Right ventricle myocardium inferior (tissue), 1 donor: ENCODE measurements around the gene SLCO3A1. TPM values are rescaled to one million over a fixed set of nuclear protein-coding genes. Genes with fewer than 3 reads are reported as not detected.

Source experiments
- ATAC-seq: fragments of 200-7000 bp; cut with Tn5 transposase; one replicate; pipeline ENCODE4 v1.9.1; 2020; ENCODE audit warnings: mild to moderate bottlenecking, moderate library complexity
- DNase-seq: peaks from one replicate; pipeline ENCODE4 v3.0.0; 2021; ENCODE audit errors: missing footprints
- intact Hi-C: fragments of 100-400 bp; cut with DNase I; formaldehyde crosslinking; loops from one replicate; pipeline ENCODE4 v1.11.0; 2022
- total RNA-seq: library from RNA; stranded (reverse); fragmentation: NEBNext Ultra II Directional; extraction: Animal tissue kit (Norgen Biotek cat#: 25700); gene quantifications from one replicate; pipeline ENCODE4 v1.2.1, GENCODE V29; 2021
- donor health status: DM: no; HTN: yes; CAD: no; lungs with severe emphysema.

The SLCO3A1 gene
- total RNA-seq, 1 donor from 2014 or later, result 45.9 TPM

DNA sequence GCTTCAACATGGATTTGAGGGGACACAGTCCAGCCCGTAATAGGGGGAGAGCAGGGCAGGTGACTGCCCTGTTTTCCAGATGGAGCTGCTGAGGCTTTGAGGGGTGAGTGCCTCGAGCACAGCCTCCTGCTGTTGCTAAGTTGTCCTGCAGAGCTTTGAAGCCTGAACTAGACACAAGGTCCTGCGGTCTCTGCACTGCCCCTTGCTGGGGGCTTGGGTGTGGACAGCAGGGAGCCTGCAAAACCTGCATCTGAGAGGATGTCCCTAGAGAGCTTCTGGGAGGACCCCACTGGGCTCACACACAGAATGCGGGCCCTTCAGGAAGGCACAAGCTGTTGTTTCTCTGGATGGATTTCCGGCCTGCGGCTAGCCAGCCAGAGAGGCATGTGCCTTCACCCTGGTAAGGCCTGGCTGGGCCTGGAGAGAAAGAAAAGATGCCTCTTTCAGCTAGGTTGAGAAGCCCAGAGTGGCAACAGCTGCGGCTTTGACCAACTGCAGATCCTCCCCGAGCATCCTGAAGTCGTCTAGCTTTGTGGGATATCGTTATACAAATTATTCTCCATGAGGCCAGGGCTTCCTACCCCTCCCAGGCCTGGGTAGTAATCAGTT, 226.2 kb downstream of the SLCO3A1 start:
- intact Hi-C loops, result loop anchor here (10.0 kb wide), 1 partner anchor 545 kb away; no protein-coding TSS in a partner anchor
- DNase-seq (no peak), ATAC-seq (no peak)

DNA sequence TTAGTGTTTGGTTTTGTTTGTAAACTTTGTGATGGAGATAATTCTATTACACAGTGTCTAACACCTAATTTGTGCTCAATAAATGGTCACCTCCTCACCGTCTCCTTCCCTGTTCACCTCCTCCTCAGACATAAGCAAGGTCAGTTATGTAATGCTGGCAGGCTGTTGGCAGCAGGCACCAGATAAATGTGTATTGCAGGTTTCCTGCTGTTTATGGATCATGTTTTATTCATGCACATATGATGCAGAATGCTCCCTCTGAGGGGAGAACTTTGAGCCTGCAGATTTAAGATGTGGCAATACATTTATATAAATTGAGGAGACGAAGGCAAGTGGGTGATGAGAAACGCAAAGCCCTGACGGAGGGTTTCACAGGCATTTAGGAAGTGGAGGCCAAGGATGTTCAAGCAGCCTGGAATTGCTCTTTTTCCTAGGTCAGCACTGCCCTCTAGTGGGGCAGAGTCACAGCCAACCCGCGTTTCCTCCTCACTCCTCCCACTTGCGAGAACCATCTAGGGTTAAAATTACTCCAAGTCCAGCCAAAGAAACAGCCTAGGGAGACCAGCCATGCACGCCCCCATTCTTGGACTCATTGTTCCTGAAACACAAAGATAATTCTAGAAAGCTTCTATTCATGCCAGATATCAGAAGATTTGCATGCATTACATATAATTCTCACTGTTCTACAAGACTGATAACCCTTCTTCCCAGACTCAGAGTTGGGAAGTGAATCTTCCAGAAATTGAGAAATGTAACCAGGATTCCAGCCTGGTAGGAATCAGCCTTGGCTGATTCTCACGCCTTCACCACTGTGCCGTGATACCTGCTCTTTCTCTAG, 228.7 kb downstream of the SLCO3A1 start:
- ATAC-seq (peak; percentile 78), DNase-seq (no peak)

DNA sequence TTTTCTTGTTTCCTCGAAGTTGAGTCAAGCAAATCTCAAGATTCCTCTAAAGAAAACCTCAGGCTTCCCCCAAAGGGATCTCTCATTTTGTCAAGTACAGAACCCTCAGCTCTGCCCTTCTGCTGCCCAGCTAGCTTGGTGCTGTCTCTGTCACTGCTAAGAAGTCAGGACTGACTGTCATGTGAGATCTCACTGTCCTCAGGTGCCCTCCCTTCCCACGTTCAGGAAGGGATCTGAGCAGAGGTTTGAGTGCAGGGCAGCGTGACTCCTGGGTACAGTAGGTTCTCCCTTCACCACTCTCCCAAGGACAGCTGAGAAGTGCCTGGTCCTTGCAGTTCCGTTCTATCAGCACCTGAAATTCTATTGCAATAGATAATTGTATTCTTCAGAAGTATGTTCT, 229.7 kb downstream of the SLCO3A1 start:
- intact Hi-C loops, result loop anchor here (2.0 to 10.0 kb wide), 2 partner anchors 376 to 548 kb away; no protein-coding TSS in a partner anchor
- peak; percentile 79 for ATAC-seq
- no peak for DNase-seq

More for the DNA sequence above, 228.7 kb downstream of the SLCO3A1 start:
- intact Hi-C loops, result loop anchor here (2.0 to 10.0 kb wide), 2 partner anchors 375 to 547 kb away; no protein-coding TSS in a partner anchor

DNA sequence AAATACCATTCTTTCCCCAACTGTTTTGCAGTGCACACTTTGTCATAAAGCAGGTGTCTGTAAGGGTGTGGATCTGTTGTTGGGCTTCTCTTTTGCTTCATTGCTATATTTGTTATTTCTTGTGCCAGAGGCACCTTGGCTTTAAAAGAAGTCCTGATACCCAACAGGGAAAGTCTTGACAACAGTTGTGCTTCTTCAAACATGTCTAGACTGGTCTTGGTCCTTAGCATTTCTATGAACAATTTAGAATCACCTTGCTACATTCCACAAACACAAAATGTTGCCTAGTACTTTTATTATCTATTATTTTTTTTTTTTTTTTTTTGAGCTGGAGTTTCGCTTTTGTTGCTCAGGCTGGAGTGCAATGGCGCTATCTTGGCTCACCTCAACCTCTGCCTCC, 233.7 kb downstream of the SLCO3A1 start:
- ATAC-seq (no peak), DNase-seq (no peak)
- intact Hi-C loops, result loop anchor here (10.0 kb wide), 1 partner anchor 552 kb away; no protein-coding TSS in a partner anchor

DNA sequence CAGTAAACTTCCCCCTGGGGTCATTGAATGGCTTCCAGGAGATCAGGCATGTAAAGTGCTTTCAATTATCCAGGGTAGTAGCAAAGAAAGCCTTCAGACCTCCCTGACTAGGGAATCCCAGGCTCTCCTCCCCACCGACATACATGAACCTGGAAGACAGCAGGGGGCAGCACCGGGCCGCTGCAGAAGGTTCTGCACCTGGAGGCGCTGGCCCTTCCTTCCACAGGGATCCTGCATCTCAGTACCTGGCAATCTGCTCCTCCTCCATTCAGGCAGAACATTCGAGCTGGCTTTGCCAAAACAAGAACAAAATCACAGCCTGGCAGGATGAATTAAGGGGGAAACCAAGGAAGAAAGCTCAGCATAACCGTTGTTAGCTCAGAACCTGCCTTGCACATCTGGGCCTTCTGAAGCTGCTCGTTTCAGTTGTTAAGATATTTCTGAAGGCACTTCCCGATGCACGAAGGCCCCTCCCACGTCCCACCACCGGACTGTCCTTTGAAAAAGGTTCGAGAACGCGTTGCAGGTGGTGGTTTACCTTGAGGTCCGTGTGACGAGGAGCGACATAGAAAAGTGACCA, 237.7 kb downstream of the SLCO3A1 start:
- intact Hi-C loops, result loop anchor here (10.0 kb wide), 1 partner anchor 294 kb away; no protein-coding TSS in a partner anchor
- no peak for DNase-seq
- ATAC-seq, result no peak

- ATAC-seq (no peak), DNase-seq (no peak)
- intact Hi-C loops, result loop anchor here (10.0 kb wide), 1 partner anchor 292 kb away; no protein-coding TSS in a partner anchor
Observed at GRCh38 chr15:92092289-92093105, 239.0 kb downstream of the SLCO3A1 start.

DNA sequence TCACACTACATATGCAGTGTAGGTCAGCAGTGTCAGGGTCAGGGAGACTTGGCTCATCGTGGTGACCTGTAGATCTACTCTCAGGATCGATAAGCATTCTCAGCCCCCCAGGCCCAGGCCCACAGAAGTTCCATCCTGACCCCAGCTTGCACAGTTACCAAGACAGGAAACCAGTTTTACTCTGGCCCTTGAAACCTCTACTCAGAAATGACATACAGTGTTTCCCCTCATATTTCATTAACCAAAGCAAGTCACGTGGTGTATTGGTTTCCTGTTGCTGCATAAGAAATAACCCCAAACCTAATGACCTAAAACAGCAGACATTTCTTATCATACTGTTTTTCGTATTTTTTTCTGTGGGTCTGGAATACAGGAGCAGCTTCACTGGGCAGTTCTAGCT, 242.2 kb downstream of the SLCO3A1 start:
- no peak for DNase-seq
- intact Hi-C loops, result loop anchor here (2.0 to 10.0 kb wide), 3 partner anchors 112 to 289 kb away; no protein-coding TSS in a partner anchor
- no peak for ATAC-seq

DNA sequence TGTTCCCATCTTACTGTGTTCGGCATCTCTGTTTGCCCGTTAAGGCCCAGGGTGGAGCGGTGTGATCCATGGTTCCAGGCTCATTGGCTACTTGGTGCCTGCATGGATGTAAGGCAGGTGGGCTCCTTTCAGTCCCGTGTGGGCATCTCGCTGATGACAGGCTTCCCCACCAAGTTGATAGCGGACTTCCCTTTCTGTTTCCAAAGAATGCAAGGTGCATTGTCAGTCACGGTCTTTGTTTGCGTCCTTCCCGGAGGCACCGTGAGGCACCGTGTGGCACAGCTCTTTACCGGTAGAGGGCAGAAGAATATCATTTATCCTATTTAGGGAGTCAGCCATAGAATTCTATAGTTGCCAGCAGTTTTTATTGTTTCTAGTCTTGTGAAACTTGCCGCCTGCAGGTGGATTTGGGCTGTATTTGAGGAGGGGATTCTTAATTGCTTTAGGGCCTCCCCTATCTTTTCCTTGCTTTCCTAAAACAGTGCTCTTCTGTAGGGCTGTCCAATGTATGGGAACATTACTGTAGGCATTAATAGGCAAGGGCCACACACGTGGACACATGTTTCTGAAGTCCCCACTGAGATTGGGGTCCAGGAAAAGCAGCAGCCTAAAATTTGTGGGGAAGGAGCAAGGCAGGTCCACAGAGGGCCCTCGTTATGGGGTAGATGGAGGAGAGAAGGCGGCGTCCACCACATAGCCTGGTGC, 244.1 kb downstream of the SLCO3A1 start:
- peak; percentile 72 for ATAC-seq
- no peak for DNase-seq
- intact Hi-C loops, result loop anchor here (2.0 to 10.0 kb wide), 3 partner anchors 110 to 287 kb away; no protein-coding TSS in a partner anchor

GRCh38 chr15:92098869-92099268, 245.4 kb downstream of the SLCO3A1 start:
- intact Hi-C loops, result loop anchor here (5.0 to 10.0 kb wide), 2 partner anchors 108 to 286 kb away; no protein-coding TSS in a partner anchor
- DNase-seq (no peak), ATAC-seq (peak; percentile 80)

- DNase-seq, result no peak
- ATAC-seq, result no peak
- intact Hi-C loops, result no loop called here
Observed at GRCh38 chr15:92100301-92100700, 246.8 kb downstream of the SLCO3A1 start.

DNA sequence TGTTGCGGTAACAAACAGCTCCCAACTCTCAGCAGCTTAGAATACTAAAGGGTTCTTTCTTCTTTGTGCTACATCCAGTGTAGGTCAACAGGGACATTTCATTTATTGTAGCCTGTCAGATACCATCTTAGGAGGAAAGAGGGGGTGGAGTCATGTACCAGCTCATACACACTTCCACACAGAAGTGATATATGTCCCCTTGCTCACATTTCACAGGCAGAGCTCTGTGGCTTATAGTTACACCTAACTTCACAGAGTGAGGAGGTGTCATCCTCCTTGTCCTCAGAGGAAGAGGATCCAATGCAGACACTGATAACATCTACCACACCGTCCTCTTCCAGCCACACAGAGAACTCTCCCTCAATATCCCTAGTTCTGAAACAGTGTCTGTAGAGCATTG, 247.2 kb downstream of the SLCO3A1 start:
- ATAC-seq (no peak), DNase-seq (no peak)
- intact Hi-C loops, result no loop called here

GRCh38 chr15:92101708-92102394, 248.3 kb downstream of the SLCO3A1 start:
- DNase-seq (no peak), ATAC-seq (no peak)
- intact Hi-C loops, result no loop called here

DNA sequence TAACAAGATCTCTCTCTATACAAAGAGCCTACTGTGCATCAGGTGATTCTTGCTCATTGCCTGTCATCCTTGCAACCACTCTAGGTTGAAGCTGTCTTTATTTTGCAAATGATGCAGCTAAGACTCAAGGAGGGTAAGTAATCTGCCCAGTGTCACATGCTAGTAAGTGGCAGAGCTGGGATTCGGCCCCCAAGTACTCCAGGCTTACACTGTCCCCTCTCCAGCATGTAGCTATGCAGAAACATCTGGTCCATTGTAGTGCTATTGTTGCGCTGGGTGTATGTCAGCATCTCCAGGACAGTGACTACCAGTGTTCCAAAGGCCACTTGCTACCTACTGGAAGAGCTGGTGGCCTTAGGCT, 248.9 kb downstream of the SLCO3A1 start:
- DNase-seq (no peak), ATAC-seq (no peak)
- intact Hi-C loops, result no loop called here

DNA sequence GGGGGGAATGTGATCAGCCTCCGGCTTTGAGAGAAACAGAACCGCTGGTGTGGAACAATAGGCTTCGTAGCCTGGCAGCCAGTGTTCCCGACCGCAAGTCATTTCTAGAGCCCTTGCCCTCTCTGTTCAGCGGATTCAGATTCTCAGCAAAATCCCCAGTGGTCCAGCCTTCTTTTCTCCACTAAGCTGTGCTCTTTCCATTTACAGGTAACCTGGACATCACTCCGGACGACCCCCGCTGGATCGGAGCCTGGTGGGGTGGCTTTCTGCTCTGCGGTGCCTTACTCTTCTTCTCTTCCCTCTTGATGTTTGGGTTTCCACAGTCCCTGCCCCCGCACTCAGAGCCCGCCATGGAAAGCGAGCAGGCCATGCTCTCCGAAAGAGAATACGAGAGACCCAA, 250.6 kb downstream of the SLCO3A1 start:
- no peak for DNase-seq
- intact Hi-C loops, result no loop called here
- ATAC-seq, result no peak

DNA sequence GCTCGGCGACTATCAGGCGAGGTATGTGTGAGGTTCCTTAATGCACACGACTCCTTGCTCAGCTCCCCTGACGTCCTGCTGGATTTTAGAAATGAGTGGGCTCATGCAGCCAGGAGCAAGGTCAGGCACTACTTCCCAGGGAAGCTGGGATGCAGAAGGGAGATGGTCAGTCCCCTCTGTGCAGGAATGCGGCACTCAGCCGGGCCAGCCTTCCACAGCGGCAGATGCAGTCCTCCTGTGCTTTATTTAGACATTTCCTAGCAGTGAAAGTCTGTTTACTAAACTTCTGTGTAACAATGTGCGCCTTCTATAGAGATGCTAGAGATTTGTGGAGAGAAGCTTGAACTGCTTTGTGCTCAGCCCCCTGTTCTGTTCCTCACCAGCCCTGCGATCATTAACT, 252.1 kb downstream of the SLCO3A1 start:
- ATAC-seq (peak; percentile 26), DNase-seq (no peak)
- intact Hi-C loops, result no loop called here

DNA sequence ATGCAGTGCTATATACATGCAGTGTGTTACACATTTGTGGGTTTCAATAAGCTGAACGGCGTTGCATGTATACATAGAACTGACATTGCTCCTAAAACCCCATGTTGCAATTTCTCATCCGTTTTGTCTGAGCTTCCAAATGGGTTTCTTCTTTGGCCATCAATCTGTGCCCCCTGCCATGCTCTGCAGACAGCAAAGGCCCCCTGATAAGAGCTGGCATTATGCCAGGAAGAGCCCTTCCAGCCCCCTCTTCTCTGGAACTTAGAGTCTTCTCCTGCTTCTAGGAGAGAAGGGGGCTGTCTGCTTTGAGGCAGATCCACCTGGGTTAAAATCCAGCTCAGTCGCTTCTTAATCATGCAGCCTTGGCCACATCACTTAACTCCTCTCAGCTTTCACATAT, 254.0 kb downstream of the SLCO3A1 start:
- no peak for DNase-seq
- no peak for ATAC-seq
- intact Hi-C loops, result no loop called here

DNA sequence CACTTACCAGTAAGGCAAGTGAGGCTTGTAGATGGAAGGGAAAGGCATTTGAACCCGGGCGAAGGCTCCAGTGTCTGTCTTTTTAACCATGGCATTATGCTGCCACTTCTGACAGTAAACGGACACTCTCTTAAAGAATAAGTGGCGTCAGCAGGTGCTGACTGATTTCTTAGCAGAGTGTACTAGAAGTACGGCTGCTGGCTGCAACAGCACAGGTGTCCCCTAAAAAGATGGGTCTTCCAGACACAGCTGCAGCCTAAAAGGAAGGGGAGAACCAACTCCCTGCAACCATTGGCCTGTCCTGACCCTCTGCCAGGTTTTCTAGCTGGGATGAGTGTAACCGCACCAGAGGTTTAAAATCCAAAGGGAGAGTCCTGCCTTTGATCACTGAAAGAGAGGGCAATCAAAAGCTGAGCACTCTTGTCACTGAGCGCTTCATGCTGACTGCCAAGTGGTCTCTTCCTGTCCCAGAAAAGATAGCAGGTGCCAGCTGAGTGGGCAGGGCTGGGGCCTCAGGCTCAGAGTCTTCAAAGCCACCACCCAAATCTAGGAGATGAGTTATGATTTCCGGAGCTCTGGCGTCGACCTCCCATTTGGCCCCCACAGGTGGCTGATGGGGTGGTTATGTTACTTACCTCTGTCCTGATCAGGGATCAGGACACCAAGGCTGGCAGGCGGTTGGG, 255.8 kb downstream of the SLCO3A1 start:
- DNase-seq, result no peak
- intact Hi-C loops, result no loop called here
- no peak for ATAC-seq
